SJSA1 (cell line): ENCODE data around the gene CD8B. TPM values are rescaled to one million over a fixed set of nuclear protein-coding genes. Genes with fewer than 3 reads are reported as not detected.

Source experiments
- DNase-seq, 2 experiments: peaks; one replicate each; pipeline ENCODE4 v3.0.0-alpha.2; 2015 to 2020; ENCODE audit warnings: low spot score in 2 of 2, low read depth in 1 of 2
- H3K27ac ChIP-seq: fragments of 250-450 bp; sonication (Bioruptor Pico); 2 replicates; pipeline ENCODE4 v1.5.1; 2020; ENCODE audit warnings: mild to moderate bottlenecking, moderate library complexity
- H3K27me3 ChIP-seq: fragments of 250-450 bp; sonication (Bioruptor Pico); replicated peaks from 2 replicates; pipeline ENCODE4 v1.5.1; 2020; ENCODE audit warnings: mild to moderate bottlenecking, moderate library complexity
- H3K36me3 ChIP-seq: fragments of 250-450 bp; sonication (Bioruptor Pico); 2 replicates; pipeline ENCODE4 v1.5.1; 2020; ENCODE audit warnings: mild to moderate bottlenecking
- H3K4me1 ChIP-seq: fragments of 250-450 bp; sonication (Bioruptor Pico); replicated peaks from 2 replicates; pipeline ENCODE4 v1.6.1; 2021; ENCODE audit warnings: mild to moderate bottlenecking
- H3K4me3 ChIP-seq: fragments of 250-450 bp; sonication (Bioruptor Pico); 2 replicates; pipeline ENCODE4 v1.5.1; 2020; ENCODE audit warnings: mild to moderate bottlenecking
- H3K9me3 ChIP-seq: fragments of 250-450 bp; sonication (Bioruptor Pico); replicated peaks from 2 replicates; pipeline ENCODE4 v1.5.1; 2020; ENCODE audit warnings: mild to moderate bottlenecking
- total RNA-seq: library from RNA; depleted of rRNA; stranded (reverse); fragments of >200 nt; shearing (Covaris generic); gene quantifications from 2 replicates; pipeline ENCODE4 v1.2.3, GENCODE V29; 2014

The CD8B gene
- total RNA-seq, 1 experiment from 2014 or later: not detected

DNA sequence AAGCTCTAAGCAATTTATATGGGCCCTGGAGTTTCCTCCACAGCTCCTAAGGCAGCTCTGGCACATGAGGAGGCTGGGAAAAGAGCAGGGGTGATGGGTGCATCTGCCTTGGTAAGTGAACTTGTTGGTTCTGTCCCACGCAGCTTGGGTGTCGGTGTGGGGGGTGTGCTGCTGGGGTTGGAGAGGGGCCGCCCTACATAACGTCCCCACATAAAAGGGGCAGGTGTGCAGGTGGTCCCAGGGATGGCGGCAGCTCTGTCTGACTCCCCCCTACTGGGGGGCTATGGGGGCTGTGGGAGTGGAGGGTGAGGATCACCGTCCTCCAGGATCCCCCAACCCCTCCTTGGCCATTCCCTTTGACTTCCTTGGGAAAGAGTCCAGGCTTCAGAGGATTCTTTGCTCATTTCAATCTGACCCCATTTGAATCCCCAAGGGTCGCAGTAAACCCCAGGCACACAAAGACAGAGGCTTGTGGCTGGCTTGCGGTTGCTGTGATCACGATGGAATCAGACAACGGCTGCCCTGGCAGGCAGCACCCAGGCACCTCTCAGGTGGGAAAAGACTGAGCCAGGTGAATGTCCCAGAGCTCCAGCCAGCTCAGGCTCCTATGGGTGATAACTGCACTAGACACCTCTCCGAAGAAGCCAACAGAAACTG, 36.5 kb downstream of the CD8B start:
- Histone ChIP-seq H3K27ac (no peak overlapping the region), H3K4me1 (no peaks in the 10 kb centered on the region), H3K9me3 (no peaks in the 10 kb centered on the region), H3K4me3 (no peak overlapping the region), H3K36me3 (no peaks in the 10 kb centered on the region), H3K27me3 (0 out of 2 replicates have a peak, but pooled peaks cover 5% of the 10 kb centered on the region)
- DNase-seq: no peak

DNA sequence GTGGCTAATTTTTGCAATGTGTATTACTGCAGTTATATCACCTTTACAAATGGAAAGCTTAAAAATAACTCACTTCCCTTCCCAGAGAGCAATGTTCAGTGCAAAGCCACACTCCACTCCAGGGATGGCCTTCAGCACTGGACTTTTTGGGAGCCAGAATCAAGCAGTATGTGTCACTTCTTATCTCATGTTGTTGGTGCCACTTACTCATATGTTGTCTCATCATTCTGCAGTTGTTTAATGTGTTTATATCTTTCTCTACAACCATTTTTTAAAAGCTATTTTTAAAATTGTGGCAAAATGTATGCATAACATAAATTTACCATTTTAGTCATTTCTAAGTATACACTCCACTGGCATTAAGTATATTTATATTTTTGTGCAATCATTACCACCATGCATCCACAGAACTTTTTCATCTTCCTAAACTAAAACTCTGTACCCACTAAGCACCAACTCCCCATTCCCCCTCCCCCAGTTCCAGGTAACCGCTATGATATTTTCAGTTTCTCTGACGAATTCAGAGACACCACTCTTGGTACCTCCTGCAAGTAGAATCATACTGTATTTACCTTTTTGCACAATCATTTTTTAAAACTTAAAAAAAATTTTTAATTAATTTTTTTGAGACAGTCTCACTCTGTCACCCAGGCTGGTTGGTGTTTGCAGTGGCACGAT, 38.9 kb downstream of the CD8B start:
- DNase-seq: no peak
- Histone ChIP-seq H3K27me3 (peaks cover 3% of the 10 kb centered on the region; the same call in 1 of the 2 replicates), H3K27ac (no peak overlapping the region), H3K4me1 (no peaks in the 10 kb centered on the region), H3K9me3 (no peaks in the 10 kb centered on the region), H3K4me3 (no peak overlapping the region), H3K36me3 (no peaks in the 10 kb centered on the region)

DNA sequence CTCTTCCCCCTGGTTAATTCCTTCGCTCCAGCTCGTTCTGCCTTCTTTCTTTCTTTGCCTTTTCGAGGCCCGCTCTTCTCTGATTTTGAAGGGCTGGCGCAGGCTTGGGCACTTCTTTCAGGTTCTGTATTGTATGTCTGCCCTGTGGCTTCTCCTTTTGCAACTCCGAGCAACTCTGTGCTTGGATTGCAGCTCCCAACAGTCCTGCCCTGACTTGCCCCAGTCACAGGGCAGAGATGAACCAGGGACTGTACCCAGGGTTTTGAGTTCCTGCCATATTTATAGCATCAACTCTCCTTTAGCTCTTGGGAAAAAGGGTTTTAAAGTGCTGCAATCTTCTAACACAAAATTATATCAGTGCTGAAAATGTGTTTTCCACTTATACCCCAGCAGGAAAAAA, 39.8 kb downstream of the CD8B start:
- Histone ChIP-seq H3K27me3 (peaks cover under 1% of the 10 kb centered on the region; the same call in 1 of the 2 replicates), H3K27ac (no peak overlapping the region), H3K9me3 (no peaks in the 10 kb centered on the region), H3K4me1 (no peaks in the 10 kb centered on the region), H3K36me3 (no peaks in the 10 kb centered on the region), H3K4me3 (no peak overlapping the region)
- DNase-seq: no peak

DNA sequence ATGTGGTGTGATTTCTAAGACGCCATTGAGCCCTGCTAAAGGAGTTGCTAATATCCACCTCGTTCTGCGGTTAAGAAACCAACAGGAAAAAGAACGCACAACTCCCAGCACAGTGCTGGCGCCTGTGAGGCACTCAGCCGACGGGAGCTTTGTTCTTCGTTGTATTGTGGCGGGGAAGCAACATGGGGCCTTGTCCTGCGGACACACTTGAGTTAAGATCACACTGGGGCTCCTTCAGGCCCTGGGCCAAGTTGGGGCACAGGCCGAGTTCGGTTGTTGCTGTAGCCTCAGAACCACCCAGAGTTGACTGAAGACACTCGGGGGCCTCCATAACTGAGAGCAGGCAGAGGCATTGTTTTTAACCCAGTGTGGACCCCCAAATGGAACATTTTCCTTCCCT, 40.4 kb downstream of the CD8B start:
- Histone ChIP-seq H3K27me3 (peaks cover 3% of the 10 kb centered on the region; the same call in 1 of the 2 replicates), H3K36me3 (no peaks in the 10 kb centered on the region), H3K4me3 (no peak overlapping the region), H3K27ac (no peak overlapping the region), H3K9me3 (no peaks in the 10 kb centered on the region), H3K4me1 (no peaks in the 10 kb centered on the region)
- no peak for DNase-seq

DNA sequence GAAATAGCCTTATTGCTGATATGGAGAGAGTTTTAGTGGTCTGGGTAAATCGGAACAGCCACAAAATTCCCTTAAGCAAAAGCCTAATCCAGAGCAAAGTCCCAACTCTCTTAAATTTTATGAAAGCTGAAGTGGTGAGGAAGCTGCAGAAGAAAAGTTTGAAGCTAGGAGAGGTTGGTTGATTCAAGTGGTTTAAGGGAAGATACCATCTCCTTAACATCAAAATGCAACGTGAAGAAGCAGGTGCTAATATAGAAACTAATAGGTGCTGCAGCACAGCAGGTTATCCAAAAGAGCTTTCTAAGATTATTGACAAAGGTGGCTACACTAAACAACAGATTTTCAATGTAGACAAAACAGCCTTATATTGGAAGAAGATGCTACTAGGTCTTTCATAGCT, 42.7 kb downstream of the CD8B start:
- DNase-seq: no peak
- H3K4me1 ChIP-seq: no peaks in the 10 kb centered on the region
- no peak overlapping the region for H3K4me3 ChIP-seq
- peaks cover 3% of the 10 kb centered on the region; the same call in 1 of the 2 replicates for H3K27me3 ChIP-seq
- H3K27ac ChIP-seq: no peak overlapping the region
- H3K9me3 ChIP-seq: no peaks in the 10 kb centered on the region
- H3K36me3 ChIP-seq: no peaks in the 10 kb centered on the region

DNA sequence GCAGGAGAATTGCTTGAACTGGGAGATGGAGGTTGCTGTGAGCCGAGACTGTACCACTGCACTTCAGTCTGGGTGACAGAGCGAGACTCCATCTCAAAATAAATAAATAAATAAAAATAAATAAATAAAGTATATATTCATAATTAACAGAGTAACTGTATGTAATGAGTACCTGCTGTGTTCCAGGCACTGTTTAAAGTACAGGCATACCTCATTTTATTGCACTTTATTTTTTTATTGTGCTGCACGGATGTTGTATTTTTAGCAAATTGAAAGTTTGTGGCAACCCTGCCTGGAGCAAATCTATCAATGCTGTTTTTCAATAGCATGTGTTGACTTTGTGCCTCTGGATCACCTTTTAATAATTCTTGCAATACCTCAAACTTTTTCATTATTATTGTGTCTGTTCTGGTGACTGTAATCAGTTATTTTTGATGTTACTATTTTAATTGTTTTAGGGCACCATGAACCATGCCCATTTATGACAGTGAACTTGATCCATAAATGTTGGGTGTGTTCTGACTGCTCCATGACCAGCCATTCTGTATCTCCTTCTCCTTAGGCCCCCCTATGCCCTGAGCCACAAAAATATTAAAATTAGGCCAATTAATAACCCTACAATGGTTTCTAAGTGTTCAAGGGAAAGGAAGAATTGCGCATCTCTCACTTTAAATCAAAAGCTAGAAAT, 43.4 kb downstream of the CD8B start:
- DNase-seq: no peak

DNA sequence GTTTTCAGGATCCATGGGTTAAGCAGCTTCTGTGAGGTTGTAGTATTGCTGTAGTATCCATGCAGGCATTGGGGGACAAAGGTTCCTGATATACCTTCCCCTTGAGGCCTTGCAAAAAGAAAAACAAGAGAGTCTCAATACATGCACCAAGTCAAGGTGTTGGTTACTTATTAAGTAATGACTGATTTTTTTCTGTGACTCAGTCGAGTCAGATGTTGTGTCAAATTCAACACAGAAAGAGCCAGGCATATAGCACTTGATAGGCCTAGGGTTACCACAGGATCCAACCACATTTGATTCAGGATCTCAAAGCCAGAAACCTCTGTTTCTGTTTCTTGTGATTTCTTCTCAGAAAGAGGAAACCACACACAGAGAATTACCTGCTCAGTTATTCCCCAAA, 46.1 kb downstream of the CD8B start:
- no peak overlapping the region for H3K4me3 ChIP-seq
- H3K27ac ChIP-seq: no peak overlapping the region
- peaks cover 7% of the 10 kb centered on the region; the same call in 1 of the 2 replicates for H3K27me3 ChIP-seq
- no peaks in the 10 kb centered on the region for H3K9me3 ChIP-seq
- H3K4me1 ChIP-seq: no peaks in the 10 kb centered on the region
- H3K36me3 ChIP-seq: no peaks in the 10 kb centered on the region
- DNase-seq: no peak

More for the DNA sequence above, 43.4 kb downstream of the CD8B start:
- H3K4me3 ChIP-seq: no peak overlapping the region
- no peak overlapping the region for H3K27ac ChIP-seq
- no peaks in the 10 kb centered on the region for H3K9me3 ChIP-seq
- H3K27me3 ChIP-seq: peaks cover 3% of the 10 kb centered on the region; the same call in 1 of the 2 replicates
- no peaks in the 10 kb centered on the region for H3K36me3 ChIP-seq
- no peaks in the 10 kb centered on the region for H3K4me1 ChIP-seq

DNA sequence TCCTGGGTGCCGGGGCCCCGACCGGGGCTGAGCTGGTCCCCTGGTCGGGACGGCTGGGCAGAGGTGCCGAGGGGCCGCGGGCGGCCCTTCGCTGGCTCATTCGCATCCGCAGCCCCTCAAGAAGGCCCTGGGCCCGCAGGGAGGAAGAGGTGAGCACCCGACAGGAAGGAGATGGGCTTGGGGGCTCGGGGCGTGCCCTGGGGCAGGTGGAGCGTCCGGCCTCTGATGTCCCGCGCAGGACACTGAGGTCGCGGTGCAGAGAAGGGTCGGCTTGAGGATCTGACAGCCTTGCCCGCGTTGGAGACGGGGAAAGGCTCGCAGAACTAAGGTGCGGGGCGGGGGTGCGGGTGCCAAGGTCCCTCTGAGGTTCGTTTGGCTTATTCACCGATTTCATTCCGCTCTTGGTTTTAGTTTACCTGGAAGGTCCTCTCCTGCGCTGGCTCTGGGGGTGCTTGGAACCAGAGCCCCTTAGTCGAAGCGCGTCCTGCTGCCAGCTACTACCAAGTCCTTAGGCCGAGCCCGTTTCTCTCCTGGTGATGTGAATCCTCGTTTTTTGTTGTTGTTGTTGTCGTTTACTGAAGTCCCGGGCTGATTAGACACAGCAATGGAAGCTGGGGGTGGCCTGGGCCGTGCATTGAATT, 52.1 kb downstream of the CD8B start:
- Histone ChIP-seq H3K36me3 (no peaks in the 10 kb centered on the region), H3K9me3 (no peaks in the 10 kb centered on the region), H3K4me1 (peaks cover 16% of the 10 kb centered on the region), H3K27me3 (peaks cover 18% of the 10 kb centered on the region), H3K4me3 (no peak overlapping the region), H3K27ac (no peak overlapping the region)
- no peak for DNase-seq

DNA sequence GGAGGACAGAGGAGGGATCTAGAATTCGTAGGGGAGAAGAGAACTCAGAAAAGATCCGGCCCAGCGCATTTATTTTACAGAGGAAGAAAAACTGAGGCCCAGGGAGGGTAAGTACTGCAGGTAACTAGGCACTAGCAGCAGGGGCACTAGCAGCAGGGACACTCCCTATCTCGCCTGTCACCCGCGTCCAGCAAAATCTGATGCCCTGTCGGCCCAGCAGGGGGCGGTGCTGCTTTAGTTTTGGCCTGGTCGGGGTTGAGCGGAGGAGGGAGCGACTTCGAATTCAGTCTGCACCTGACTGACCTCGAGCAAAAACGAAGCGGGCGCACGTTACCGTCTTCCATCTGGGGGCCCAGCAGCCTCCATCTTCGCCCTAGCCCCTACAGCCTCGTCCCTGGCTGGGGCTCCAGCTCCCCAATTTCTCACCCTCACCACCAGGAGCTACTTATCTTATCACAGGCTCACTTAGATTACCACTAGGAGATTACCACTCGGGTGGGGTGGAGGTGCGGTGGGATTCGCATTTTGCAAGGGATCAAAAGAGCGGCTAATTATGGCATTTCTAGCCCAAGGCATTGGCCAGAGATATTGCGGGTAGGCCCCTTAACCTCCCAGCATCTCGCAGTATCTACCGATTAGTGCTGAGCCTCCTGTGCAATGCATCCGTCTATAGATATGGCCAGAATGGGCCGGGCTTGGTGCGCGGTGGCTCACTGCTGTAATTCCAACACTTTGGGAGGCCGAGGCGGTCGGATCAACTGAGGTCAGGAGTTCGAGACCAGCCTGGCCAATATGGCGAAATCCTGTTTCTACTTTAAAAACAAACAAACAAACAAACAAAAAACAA, 53.1 kb downstream of the CD8B start:
- peak; percentile 73 to 82 for DNase-seq
- H3K4me3 ChIP-seq: no peak overlapping the region
- peaks cover 16% of the 10 kb centered on the region for H3K4me1 ChIP-seq
- no peaks in the 10 kb centered on the region for H3K36me3 ChIP-seq
- peaks cover 18% of the 10 kb centered on the region for H3K27me3 ChIP-seq
- H3K27ac ChIP-seq: no peak overlapping the region
- no peaks in the 10 kb centered on the region for H3K9me3 ChIP-seq

DNA sequence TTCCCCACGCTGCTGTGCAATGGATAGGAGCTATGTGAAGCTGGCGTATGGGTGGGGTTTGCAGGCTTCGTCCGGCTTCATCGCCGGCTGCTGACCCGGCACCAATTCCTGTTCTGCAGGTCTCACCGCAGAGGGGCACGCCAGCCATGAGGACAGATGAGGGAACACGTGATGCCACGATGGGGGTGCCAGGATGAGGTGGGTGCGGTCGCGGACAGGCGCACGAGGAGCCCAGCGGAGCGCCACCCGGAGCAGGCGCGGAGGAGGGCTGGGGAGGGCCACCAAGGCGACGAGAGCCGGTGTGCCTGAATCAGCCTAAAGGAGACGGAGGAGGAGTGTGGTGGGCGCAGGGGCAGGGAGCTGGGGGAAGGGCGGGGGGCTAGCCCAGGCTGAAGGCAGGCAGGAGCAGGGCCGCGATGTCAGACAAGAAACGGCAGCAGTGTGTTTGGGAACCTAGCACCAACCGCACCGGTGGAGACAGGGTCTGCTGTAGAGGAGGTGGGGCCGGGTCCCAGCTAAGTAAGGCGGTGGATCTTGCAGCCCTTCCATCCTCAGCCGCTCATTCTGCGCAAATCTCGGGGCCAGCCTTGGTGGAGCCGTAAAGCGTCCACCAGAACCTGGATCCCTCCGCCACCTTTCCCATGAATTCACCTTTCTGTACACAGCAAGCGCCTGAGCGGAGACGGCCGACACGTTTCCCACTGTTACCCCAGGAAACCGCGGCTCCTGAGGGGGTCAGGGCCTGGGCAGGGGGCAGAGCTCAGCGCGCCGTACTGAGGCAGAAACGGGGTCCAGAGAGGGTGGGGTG, 54.0 kb downstream of the CD8B start:
- H3K4me1 ChIP-seq: peaks cover 16% of the 10 kb centered on the region
- no peaks in the 10 kb centered on the region for H3K36me3 ChIP-seq
- DNase-seq: no peak
- H3K27ac ChIP-seq: no peak overlapping the region
- H3K4me3 ChIP-seq: peak overlapping the region; percentile 26
- H3K27me3 ChIP-seq: peaks cover 18% of the 10 kb centered on the region
- no peaks in the 10 kb centered on the region for H3K9me3 ChIP-seq

DNA sequence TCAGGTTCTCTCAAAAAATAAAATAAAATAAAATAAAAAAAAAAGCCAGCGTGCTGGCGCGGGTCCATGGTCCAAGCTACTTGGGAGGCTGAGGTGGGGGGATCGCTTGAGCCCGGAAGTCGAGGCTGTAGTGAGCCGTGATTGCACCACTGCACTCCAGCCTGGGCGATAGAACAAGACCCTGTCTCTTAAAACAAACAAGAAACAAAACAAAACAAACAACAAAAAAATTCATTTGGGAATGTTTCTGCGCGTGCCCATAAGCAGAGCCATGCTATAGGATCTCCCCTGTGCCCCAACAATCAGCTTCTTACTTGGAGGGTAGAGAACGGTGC, 54.6 kb downstream of the CD8B start:
- Histone ChIP-seq H3K27ac (no peak overlapping the region), H3K4me3 (peak overlapping the region; percentile 26), H3K4me1 (peaks cover 16% of the 10 kb centered on the region), H3K9me3 (no peaks in the 10 kb centered on the region), H3K27me3 (peaks cover 18% of the 10 kb centered on the region), H3K36me3 (no peaks in the 10 kb centered on the region)
- peak in 1 of 2 experiments; percentile 15 for DNase-seq

DNA sequence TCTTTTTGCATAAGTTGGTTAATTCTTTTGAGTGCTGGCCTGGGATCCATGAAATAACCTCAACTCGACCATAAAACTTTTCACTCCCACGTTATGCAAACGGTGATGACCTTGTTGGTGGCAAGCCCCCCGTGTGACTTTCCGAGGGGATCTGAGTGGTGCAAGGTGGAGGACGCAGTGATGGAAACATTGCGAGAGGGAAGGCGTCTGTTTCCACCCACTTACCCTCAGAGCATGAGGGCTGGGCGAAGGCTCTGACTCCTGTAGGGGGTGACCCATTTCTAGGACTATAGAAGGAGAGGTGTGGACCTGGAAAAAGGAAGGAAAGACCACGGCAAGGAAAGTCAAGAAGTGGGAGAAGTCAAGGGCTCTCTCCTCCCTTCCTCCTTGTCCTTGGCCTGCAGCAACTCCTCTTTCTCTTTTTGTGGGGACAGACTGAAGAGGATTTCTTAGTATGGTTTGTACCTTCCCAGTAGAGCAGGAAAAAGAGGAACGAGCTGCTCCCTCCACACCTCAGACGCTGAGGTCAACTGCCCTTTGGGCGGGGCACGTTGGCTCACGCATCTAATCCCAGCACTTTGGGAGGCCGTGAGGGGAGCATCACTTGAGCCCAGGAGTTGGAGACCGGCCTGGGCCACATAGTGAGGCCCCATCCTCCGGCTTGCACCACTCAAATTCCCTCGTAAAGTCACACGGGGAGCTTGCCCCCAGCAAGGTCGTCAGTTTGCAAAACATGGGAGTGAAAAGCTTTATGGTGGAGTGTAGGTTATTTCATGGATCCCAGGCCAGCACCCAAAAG, 55.4 kb downstream of the CD8B start:
- Histone ChIP-seq H3K27ac (no peak overlapping the region), H3K27me3 (peaks cover 14% of the 10 kb centered on the region)

More for the DNA sequence above, 55.4 kb downstream of the CD8B start:
- no peak overlapping the region for H3K4me3 ChIP-seq
- DNase-seq: no peak
- H3K36me3 ChIP-seq: no peaks in the 10 kb centered on the region
- peaks cover 16% of the 10 kb centered on the region for H3K4me1 ChIP-seq
- no peaks in the 10 kb centered on the region for H3K9me3 ChIP-seq
